SJSA1 (cell line): ENCODE results near the gene INPP5A. TPM values are rescaled to one million over a fixed set of nuclear protein-coding genes. Genes with fewer than 3 reads are reported as not detected.

Experiments used
- DNase-seq, 2 experiments: peaks; one replicate each; pipeline ENCODE4 v3.0.0-alpha.2; 2015 to 2020; ENCODE audit warnings: low spot score in 2 of 2, low read depth in 1 of 2
- H3K27ac ChIP-seq: fragments of 250-450 bp; sonication (Bioruptor Pico); 2 replicates; pipeline ENCODE4 v1.5.1; 2020; ENCODE audit warnings: mild to moderate bottlenecking, moderate library complexity
- H3K27me3 ChIP-seq: fragments of 250-450 bp; sonication (Bioruptor Pico); replicated peaks from 2 replicates; pipeline ENCODE4 v1.5.1; 2020; ENCODE audit warnings: mild to moderate bottlenecking, moderate library complexity
- H3K36me3 ChIP-seq: fragments of 250-450 bp; sonication (Bioruptor Pico); 2 replicates; pipeline ENCODE4 v1.5.1; 2020; ENCODE audit warnings: mild to moderate bottlenecking
- H3K4me1 ChIP-seq: fragments of 250-450 bp; sonication (Bioruptor Pico); replicated peaks from 2 replicates; pipeline ENCODE4 v1.6.1; 2021; ENCODE audit warnings: mild to moderate bottlenecking
- H3K4me3 ChIP-seq: fragments of 250-450 bp; sonication (Bioruptor Pico); 2 replicates; pipeline ENCODE4 v1.5.1; 2020; ENCODE audit warnings: mild to moderate bottlenecking
- H3K9me3 ChIP-seq: fragments of 250-450 bp; sonication (Bioruptor Pico); replicated peaks from 2 replicates; pipeline ENCODE4 v1.5.1; 2020; ENCODE audit warnings: mild to moderate bottlenecking
- total RNA-seq: library from RNA; depleted of rRNA; stranded (reverse); fragments of >200 nt; shearing (Covaris generic); gene quantifications from 2 replicates; pipeline ENCODE4 v1.2.3, GENCODE V29; 2014

INPP5A gene
- total RNA-seq, 1 experiment from 2014 or later = 56.8 TPM

- Histone ChIP-seq H3K4me3 (no peak overlapping the region), H3K27me3 (no peaks in the 10 kb centered on the region), H3K4me1 (peaks cover 48% of the 10 kb centered on the region), H3K9me3 (no peaks in the 10 kb centered on the region), H3K36me3 (no peaks in the 10 kb centered on the region), H3K27ac (no peak overlapping the region)
- no peak for DNase-seq
These were observed 18.8 kb upstream of the INPP5A start for GRCh38 chr10:132518572-132519381.

GRCh38 chr10:132519382-132520176 is 18.0 kb upstream of the INPP5A start:
- DNase-seq = no peak
- Histone ChIP-seq H3K36me3 (no peaks in the 10 kb centered on the region), H3K9me3 (no peaks in the 10 kb centered on the region), H3K4me1 (peaks cover 48% of the 10 kb centered on the region), H3K27ac (no peak overlapping the region), H3K27me3 (no peaks in the 10 kb centered on the region), H3K4me3 (no peak overlapping the region)

GRCh38 chr10:132520177-132520811 is 17.3 kb upstream of the INPP5A start:
- Histone ChIP-seq H3K27ac (no peak overlapping the region), H3K4me3 (no peak overlapping the region), H3K9me3 (no peaks in the 10 kb centered on the region), H3K36me3 (no peaks in the 10 kb centered on the region), H3K27me3 (no peaks in the 10 kb centered on the region), H3K4me1 (peaks cover 48% of the 10 kb centered on the region)
- no peak for DNase-seq

GRCh38 chr10:132521041-132521465 is 16.5 kb upstream of the INPP5A start:
- Histone ChIP-seq H3K27me3 (no peaks in the 10 kb centered on the region), H3K36me3 (no peaks in the 10 kb centered on the region), H3K9me3 (no peaks in the 10 kb centered on the region), H3K27ac (no peak overlapping the region), H3K4me1 (peaks cover 44% of the 10 kb centered on the region), H3K4me3 (no peak overlapping the region)
- no peak for DNase-seq

GRCh38 chr10:132521466-132522102 is 16.0 kb upstream of the INPP5A start:
- H3K36me3 ChIP-seq = no peaks in the 10 kb centered on the region
- no peak for DNase-seq
- H3K9me3 ChIP-seq = no peaks in the 10 kb centered on the region
- H3K27me3 ChIP-seq = no peaks in the 10 kb centered on the region
- H3K4me1 ChIP-seq = peaks cover 41% of the 10 kb centered on the region
- H3K4me3 ChIP-seq = no peak overlapping the region
- H3K27ac ChIP-seq = no peak overlapping the region

GRCh38 chr10:132522521-132523411 is 14.8 kb upstream of the INPP5A start:
- Histone ChIP-seq H3K4me3 (no peak overlapping the region), H3K27me3 (no peaks in the 10 kb centered on the region), H3K27ac (no peak overlapping the region), H3K9me3 (no peaks in the 10 kb centered on the region), H3K36me3 (no peaks in the 10 kb centered on the region), H3K4me1 (peaks cover 41% of the 10 kb centered on the region)
- DNase-seq = no peak

- Histone ChIP-seq H3K4me3 (no peak overlapping the region), H3K4me1 (peaks cover 34% of the 10 kb centered on the region), H3K36me3 (no peaks in the 10 kb centered on the region), H3K27ac (no peak overlapping the region), H3K27me3 (no peaks in the 10 kb centered on the region), H3K9me3 (no peaks in the 10 kb centered on the region)
- no peak for DNase-seq
These were observed 13.8 kb upstream of the INPP5A start for GRCh38 chr10:132523561-132524442.

GRCh38 chr10:132524443-132525285 is 12.9 kb upstream of the INPP5A start:
- no peaks in the 10 kb centered on the region for H3K9me3 ChIP-seq
- H3K27ac ChIP-seq = no peak overlapping the region
- no peak overlapping the region for H3K4me3 ChIP-seq
- peaks cover 32% of the 10 kb centered on the region for H3K4me1 ChIP-seq
- H3K27me3 ChIP-seq = no peaks in the 10 kb centered on the region
- H3K36me3 ChIP-seq = no peaks in the 10 kb centered on the region
- DNase-seq = no peak

GRCh38 chr10:132526676-132527075 is 10.9 kb upstream of the INPP5A start:
- Histone ChIP-seq H3K36me3 (no peaks in the 10 kb centered on the region), H3K4me1 (peaks cover 16% of the 10 kb centered on the region), H3K4me3 (no peak overlapping the region), H3K27ac (no peak overlapping the region), H3K27me3 (no peaks in the 10 kb centered on the region), H3K9me3 (no peaks in the 10 kb centered on the region)
- peak; percentile 54 to 74 for DNase-seq

GRCh38 chr10:132527339-132528063 is 10.1 kb upstream of the INPP5A start:
- no peaks in the 10 kb centered on the region for H3K27me3 ChIP-seq
- peaks cover 21% of the 10 kb centered on the region for H3K4me1 ChIP-seq
- no peak for DNase-seq
- no peaks in the 10 kb centered on the region for H3K9me3 ChIP-seq
- no peak overlapping the region for H3K27ac ChIP-seq
- H3K4me3 ChIP-seq = no peak overlapping the region
- no peaks in the 10 kb centered on the region for H3K36me3 ChIP-seq

GRCh38 chr10:132528064-132528691 is 9.4 kb upstream of the INPP5A start:
- Histone ChIP-seq H3K36me3 (no peaks in the 10 kb centered on the region), H3K27ac (no peak overlapping the region)
- no peak for DNase-seq

More at GRCh38 chr10:132528064-132528691, 9.4 kb upstream of the INPP5A start:
- Histone ChIP-seq H3K4me1 (peaks cover 27% of the 10 kb centered on the region), H3K27me3 (no peaks in the 10 kb centered on the region), H3K4me3 (no peak overlapping the region), H3K9me3 (no peaks in the 10 kb centered on the region)
